Fibroblast of lung (primary cell): ENCODE measurements around the gene BNIP3.

ENCODE experiments used
- EZH2 ChIP-seq: IDR thresholded peaks from 2 replicates; pipeline ENCODE4 v1.5.1; 2012; ENCODE audit warnings: low read length, control low read depth, mild to moderate bottlenecking; ENCODE audit errors: missing control alignments
- TF ChIP-seq, protein P1 (sequence below), 2 donors: IDR thresholded peaks in 1 of 2; conservative IDR thresholded peaks in 1 of 2; 1 replicate in 1 of 2; 2 replicates in 1 of 2; pipeline ENCODE4 v1.5.1; 2011 to 2012; ENCODE audit warnings: low read length in 2 of 2, control low read depth in 1 of 2, inconsistent platforms in 1 of 2, low read depth in 1 of 2, mild to moderate bottlenecking in 1 of 2

DNA sequence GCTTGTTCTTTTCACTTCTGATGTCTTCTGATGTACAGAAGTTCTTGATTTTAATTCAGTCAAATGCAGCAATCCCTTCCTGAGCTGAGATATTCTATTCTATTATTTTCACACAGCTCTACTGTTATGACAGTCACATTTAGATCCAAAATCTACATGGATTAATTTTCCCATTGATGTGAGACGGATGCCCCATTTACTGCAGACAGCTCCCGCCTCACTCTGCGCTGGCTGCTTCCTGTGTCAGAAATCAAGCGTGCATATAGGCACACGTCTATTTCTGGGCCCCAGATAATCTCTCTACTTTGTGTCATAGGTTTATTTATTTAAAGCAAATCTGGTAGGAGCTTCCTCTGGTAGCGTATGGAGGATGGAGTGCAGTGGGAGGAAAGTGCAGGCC, 6.7 kb downstream of the BNIP3 start:
- TF ChIP-seq, protein P1, sequence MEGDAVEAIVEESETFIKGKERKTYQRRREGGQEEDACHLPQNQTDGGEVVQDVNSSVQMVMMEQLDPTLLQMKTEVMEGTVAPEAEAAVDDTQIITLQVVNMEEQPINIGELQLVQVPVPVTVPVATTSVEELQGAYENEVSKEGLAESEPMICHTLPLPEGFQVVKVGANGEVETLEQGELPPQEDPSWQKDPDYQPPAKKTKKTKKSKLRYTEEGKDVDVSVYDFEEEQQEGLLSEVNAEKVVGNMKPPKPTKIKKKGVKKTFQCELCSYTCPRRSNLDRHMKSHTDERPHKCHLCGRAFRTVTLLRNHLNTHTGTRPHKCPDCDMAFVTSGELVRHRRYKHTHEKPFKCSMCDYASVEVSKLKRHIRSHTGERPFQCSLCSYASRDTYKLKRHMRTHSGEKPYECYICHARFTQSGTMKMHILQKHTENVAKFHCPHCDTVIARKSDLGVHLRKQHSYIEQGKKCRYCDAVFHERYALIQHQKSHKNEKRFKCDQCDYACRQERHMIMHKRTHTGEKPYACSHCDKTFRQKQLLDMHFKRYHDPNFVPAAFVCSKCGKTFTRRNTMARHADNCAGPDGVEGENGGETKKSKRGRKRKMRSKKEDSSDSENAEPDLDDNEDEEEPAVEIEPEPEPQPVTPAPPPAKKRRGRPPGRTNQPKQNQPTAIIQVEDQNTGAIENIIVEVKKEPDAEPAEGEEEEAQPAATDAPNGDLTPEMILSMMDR (conservative IDR thresholded peaks at IDR 0.05 in 1 of 2, IDR thresholded peaks at IDR 0.05 in 1 of 2; ENCODE audit: low read depth in 1 of 2, low read length in 2 of 2): no peak
- TF ChIP-seq EZH2: no peak
